OCI-LY3 (cell line): ENCODE measurements around the gene LRRC70.

ENCODE experiments used
- H2AFZ ChIP-seq: fragments of 200-600, 300-600 bp; shearing (Covaris generic); 2 replicates; pipeline ENCODE4 v1.6.0; 2014; ENCODE audit warnings: antibody characterized with exemption, low read depth, low read length
- H3K27ac ChIP-seq: fragments of 200-600, 300-600 bp; sonication (generic); 2 replicates; pipeline ENCODE4 v1.5.1; 2014; ENCODE audit warnings: mild to moderate bottlenecking, low read length, moderate library complexity, mixed read lengths
- H3K27me3 ChIP-seq: fragments of 200-600, 300-600 bp; sonication (generic); 2 replicates; pipeline ENCODE4 v1.6.1; 2014; ENCODE audit warnings: low read depth, low read length, mixed read lengths
- H3K36me3 ChIP-seq: fragments of 200-600, 300-600 bp; sonication (generic); replicated peaks from 2 replicates; pipeline ENCODE3; 2014; ENCODE audit warnings: low read depth, low read length, mixed read lengths
- H3K4me1 ChIP-seq: fragments of 300-600, 200-600 bp; sonication (generic); 2 replicates; pipeline ENCODE4 v1.6.1; 2014; ENCODE audit warnings: low read length, mixed read lengths
- H3K4me2 ChIP-seq: fragments of 200-600, 300-600 bp; sonication (generic); 2 replicates; pipeline ENCODE4 v1.6.1; 2014; ENCODE audit warnings: low read length, mixed read lengths
- H3K4me3 ChIP-seq: fragments of 300-600, 200-600 bp; sonication (generic); 2 replicates; pipeline ENCODE4 v1.5.1; 2014; ENCODE audit warnings: antibody characterized with exemption, mild to moderate bottlenecking, low read length, moderate library complexity
- H3K79me2 ChIP-seq: fragments of 300-600, 200-600 bp; shearing (Covaris generic); 2 replicates; pipeline ENCODE4 v1.6.1; 2014; ENCODE audit warnings: mild to moderate bottlenecking, low read length, mixed read lengths
- H3K9ac ChIP-seq: fragments of 300-600, 200-600 bp; shearing (Covaris generic); 2 replicates; pipeline ENCODE4 v1.6.0; 2014; ENCODE audit warnings: mild to moderate bottlenecking, low read length, moderate library complexity
- H3K9me3 ChIP-seq: fragments of 200-600, 300-600 bp; shearing (Covaris generic); 2 replicates; pipeline ENCODE4 v1.6.1; 2014; ENCODE audit warnings: low read length, mixed read lengths; ENCODE audit not compliant: insufficient read depth
- H4K20me1 ChIP-seq: fragments of 200-600, 300-600 bp; sonication (generic); 2 replicates; pipeline ENCODE4 v1.6.1; 2016; ENCODE audit warnings: low read length, mixed read lengths; ENCODE audit not compliant: insufficient read depth
- EZH2phosphoT487 ChIP-seq: fragments of 200-600 bp; shearing (Covaris generic); IDR thresholded peaks from 2 replicates; pipeline ENCODE4 v1.6.1; 2018; ENCODE audit warnings: antibody characterized with exemption, mixed run types, low read depth
- TF ChIP-seq, protein P1 (sequence below): fragments of 200-600, 300-600 bp; sonication (generic); IDR thresholded peaks from 2 replicates; pipeline ENCODE4 v1.5.1; 2014; ENCODE audit warnings: antibody characterized with exemption, low read length, low read depth

LRRC70 gene, protein sequence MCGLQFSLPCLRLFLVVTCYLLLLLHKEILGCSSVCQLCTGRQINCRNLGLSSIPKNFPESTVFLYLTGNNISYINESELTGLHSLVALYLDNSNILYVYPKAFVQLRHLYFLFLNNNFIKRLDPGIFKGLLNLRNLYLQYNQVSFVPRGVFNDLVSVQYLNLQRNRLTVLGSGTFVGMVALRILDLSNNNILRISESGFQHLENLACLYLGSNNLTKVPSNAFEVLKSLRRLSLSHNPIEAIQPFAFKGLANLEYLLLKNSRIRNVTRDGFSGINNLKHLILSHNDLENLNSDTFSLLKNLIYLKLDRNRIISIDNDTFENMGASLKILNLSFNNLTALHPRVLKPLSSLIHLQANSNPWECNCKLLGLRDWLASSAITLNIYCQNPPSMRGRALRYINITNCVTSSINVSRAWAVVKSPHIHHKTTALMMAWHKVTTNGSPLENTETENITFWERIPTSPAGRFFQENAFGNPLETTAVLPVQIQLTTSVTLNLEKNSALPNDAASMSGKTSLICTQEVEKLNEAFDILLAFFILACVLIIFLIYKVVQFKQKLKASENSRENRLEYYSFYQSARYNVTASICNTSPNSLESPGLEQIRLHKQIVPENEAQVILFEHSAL

DNA sequence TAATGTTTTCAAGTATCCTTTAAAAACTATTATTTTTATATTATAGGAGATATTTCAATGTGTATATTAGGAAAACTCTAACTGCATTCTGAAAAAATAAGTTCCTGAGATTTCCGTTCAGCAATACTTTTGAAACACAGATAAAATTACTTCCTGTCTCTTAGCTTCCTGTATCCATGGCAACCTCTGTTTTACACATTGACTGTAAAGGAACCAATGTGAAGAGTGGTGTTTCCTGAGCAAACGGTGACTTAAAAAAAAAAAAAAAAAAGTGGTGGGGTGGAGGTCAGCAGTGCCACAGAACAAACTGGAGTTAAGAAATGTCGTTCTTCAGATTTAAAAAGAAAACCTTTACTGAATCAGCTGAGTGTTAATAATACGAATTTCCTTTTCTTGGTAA lies at the start of gene LRRC70:
Gene LRRC70, plus strand, starts transcription at position 280 of the 400 bp plus-strand sequence. CDS start 620 bp downstream, outside the sequence.
- Histone ChIP-seq H3K9ac (no peak within 1 kb of the TSS), H3K9me3 (no peaks in the 10 kb centered on the region), H3K27me3 (no peaks in the 10 kb centered on the region), H4K20me1 (peaks cover 28% of the 10 kb centered on the region), H2AFZ (no peak within 1 kb of the TSS), H3K4me1 (peaks cover 18% of the 10 kb centered on the region), H3K27ac (no peak within 1 kb of the TSS), H3K79me2 (no peaks in the 10 kb centered on the region), H3K4me3 (no peak within 1 kb of the TSS), H3K4me2 (no peak within 1 kb of the TSS), H3K36me3 (peaks cover 3% of the 10 kb centered on the region)
- TF ChIP-seq EZH2phosphoT487 = no peak
- TF ChIP-seq, protein P1, sequence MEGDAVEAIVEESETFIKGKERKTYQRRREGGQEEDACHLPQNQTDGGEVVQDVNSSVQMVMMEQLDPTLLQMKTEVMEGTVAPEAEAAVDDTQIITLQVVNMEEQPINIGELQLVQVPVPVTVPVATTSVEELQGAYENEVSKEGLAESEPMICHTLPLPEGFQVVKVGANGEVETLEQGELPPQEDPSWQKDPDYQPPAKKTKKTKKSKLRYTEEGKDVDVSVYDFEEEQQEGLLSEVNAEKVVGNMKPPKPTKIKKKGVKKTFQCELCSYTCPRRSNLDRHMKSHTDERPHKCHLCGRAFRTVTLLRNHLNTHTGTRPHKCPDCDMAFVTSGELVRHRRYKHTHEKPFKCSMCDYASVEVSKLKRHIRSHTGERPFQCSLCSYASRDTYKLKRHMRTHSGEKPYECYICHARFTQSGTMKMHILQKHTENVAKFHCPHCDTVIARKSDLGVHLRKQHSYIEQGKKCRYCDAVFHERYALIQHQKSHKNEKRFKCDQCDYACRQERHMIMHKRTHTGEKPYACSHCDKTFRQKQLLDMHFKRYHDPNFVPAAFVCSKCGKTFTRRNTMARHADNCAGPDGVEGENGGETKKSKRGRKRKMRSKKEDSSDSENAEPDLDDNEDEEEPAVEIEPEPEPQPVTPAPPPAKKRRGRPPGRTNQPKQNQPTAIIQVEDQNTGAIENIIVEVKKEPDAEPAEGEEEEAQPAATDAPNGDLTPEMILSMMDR = no peak

DNA sequence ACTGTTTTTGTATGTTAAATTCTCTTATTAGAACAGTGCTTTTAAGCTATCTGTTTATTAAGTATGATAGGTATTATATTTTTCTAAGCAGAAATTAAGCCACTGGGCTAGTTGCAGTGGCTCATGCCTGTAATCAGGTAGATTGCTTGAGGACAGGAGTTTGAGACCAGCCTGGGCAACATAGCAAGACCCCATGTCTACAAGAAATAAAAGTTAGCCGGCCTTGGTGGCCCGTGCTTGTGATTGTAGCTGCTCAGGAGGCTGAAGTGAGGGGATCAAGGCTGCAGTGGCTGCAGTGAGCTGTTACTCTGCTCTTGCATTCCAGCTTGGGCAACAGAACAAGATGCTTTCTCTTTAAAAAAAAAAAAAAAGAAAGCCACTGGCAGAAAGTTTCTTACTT lies 45.0 kb upstream of the LRRC70 start:
- H3K4me2 ChIP-seq = no peak overlapping the region
- no peak overlapping the region for H3K9ac ChIP-seq
- no peak overlapping the region for H2AFZ ChIP-seq
- H3K79me2 ChIP-seq = no peaks in the 10 kb centered on the region
- H3K4me3 ChIP-seq = no peak overlapping the region
- H3K36me3 ChIP-seq = no peaks in the 10 kb centered on the region
- H3K4me1 ChIP-seq = peaks cover 3% of the 10 kb centered on the region; the same call in 1 of the 2 replicates
- no peak overlapping the region for H3K27ac ChIP-seq
- no peaks in the 10 kb centered on the region for H3K27me3 ChIP-seq
- no peaks in the 10 kb centered on the region for H3K9me3 ChIP-seq
- TF ChIP-seq EZH2phosphoT487 = no peak
- TF ChIP-seq, protein P1 = no peak
- H4K20me1 ChIP-seq = no peaks in the 10 kb centered on the region

DNA sequence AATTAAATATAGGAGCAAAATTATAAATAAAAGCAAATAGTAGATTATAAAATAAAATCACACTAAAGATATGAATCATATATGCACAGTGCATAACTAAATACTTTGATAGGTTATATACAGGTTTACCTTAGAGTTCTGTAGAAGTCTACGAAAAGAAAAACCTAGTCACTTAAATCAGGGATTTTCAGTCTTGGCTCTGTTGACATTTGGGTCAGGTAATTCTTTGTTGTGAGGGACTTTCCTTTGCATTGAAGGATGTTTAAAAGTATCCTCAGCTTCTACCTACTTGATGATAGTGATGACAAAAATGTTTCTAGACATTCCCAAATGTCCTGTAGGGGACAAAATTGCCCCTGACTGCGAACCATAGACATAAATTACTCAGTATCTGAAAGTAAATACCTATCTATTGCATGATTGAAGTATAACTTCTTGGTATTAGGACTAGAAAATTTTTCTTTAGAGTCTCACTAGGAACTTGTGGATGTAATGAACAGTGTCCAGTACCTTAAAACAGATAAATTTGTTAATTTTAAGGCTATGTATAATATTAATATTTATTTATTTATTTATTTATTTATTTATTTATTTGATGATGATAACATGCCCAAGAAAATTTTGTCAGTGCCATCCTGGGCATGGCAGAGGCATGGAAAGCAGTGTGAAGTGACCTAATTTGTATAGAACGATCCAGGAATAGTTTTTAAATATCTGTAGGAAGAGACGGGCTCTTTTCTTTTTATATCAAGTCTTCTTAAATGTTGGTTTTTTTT lies 44.0 kb upstream of the LRRC70 start:
- Histone ChIP-seq H3K4me2 (no peak overlapping the region), H3K9ac (no peak overlapping the region), H3K27me3 (no peaks in the 10 kb centered on the region), H3K79me2 (no peaks in the 10 kb centered on the region), H3K4me1 (peaks cover 3% of the 10 kb centered on the region; the same call in 1 of the 2 replicates), H3K36me3 (no peaks in the 10 kb centered on the region), H2AFZ (no peak overlapping the region), H4K20me1 (no peaks in the 10 kb centered on the region), H3K9me3 (no peaks in the 10 kb centered on the region), H3K27ac (no peak overlapping the region), H3K4me3 (no peak overlapping the region)
- TF ChIP-seq EZH2phosphoT487 = no peak
- TF ChIP-seq, protein P1 = no peak

DNA sequence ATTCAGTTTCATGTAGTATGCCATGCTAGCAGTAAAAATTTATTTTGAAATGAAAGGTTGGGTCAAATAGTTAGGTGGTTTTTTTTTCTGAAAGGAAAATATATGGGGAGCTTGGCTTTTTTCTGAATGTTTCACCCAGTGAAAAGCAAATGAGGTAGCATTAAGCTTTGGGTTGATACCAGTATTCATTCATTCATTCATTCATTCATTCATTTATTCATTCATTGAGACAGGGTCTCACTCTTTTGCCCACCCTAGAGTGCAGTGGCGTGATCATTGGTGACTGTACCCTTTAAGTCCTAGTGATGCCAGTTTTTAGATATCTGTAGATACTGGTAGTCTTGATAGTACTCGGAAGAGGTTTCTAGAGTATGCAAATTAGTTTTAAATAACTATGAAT lies 42.4 kb upstream of the LRRC70 start:
- Histone ChIP-seq H3K27ac (no peak overlapping the region), H3K27me3 (no peaks in the 10 kb centered on the region), H3K9me3 (no peaks in the 10 kb centered on the region), H2AFZ (no peak overlapping the region), H3K9ac (no peak overlapping the region), H3K36me3 (no peaks in the 10 kb centered on the region), H3K4me3 (no peak overlapping the region), H3K4me2 (no peak overlapping the region), H3K79me2 (no peaks in the 10 kb centered on the region), H4K20me1 (no peaks in the 10 kb centered on the region), H3K4me1 (peaks cover 3% of the 10 kb centered on the region; the same call in 1 of the 2 replicates)
- TF ChIP-seq, protein P1 = no peak
- no peak for TF ChIP-seq EZH2phosphoT487
